ENCODE results near the gene DTWD1. TPM values are rescaled to one million over a fixed set of nuclear protein-coding genes. Genes with fewer than 3 reads are reported as not detected.
A peak's percentile ranks its signal among the peaks of the same experiment; 100 is the strongest.
"Not testable (repeated sequence)": the region's sequence is repeated elsewhere in the genome, so short reads cannot be mapped to it uniquely, and the experiment has no call there.

The DTWD1 gene
- total RNA-seq: 10 to 100 TPM; 14.0 to 54.9 (median 23.7) TPM

- H3K27ac ChIP-seq: peak within 1 kb of the TSS; percentile 68 to 77
- H3K4me1 ChIP-seq (replicated peaks in 1 of 2): no peaks in the 10 kb centered on the region
- 0% methylated on average over 1 to 17 of the region's 59 CpGs; no CpG with 5 or more reads in 3 of the 10 experiments for WGBS, 10 experiments
- in situ Hi-C loops (cut with MboI; ENCODE audit: low pct_unique_long_range_greater_than_20kb in 2 of 9, low sequenced_read_pairs in 9 of 9, unreplicated experiment in 9 of 9): no loop called here
- H3K4me3 ChIP-seq: peak within 1 kb of the TSS; percentile 55 to 85 (median 69)
- ATAC-seq (replicated peaks in 6 of 8): peak; percentile 95 to 99 (median 98)
These were observed at the start of gene DTWD1, which contains the start of gene FAM227B for GRCh38 chr15:49620658-49621368. TSS of gene DTWD1 (plus strand) at chr15:49621048. CDS start at chr15:49625168, 4,120 bp downstream. TSS of gene FAM227B (minus strand) at chr15:49620818. CDS start at chr15:49615171, 5,647 bp downstream.

GRCh38 chr15:49573421-49573820 lies 47.4 kb upstream of the DTWD1 start:
- in situ Hi-C loops (cut with MboI; ENCODE audit: low pct_unique_long_range_greater_than_20kb in 2 of 9, low sequenced_read_pairs in 9 of 9, unreplicated experiment in 9 of 9): no loop called here
- H3K4me1 ChIP-seq (replicated peaks in 1 of 2): no peaks in the 10 kb centered on the region
- 70 to 100% (median 100%) methylated on average over 1 of the region's 1 CpG; no CpG with 5 or more reads in 5 of the 10 experiments for WGBS, 10 experiments
- no peak for ATAC-seq (replicated peaks in 6 of 8)
- no peak overlapping the region for H3K27ac ChIP-seq
- H3K4me3 ChIP-seq: no peak overlapping the region

- Histone ChIP-seq H3K4me3 (no peak overlapping the region), H3K4me1 (replicated peaks in 1 of 2) (no peaks in the 10 kb centered on the region), H3K27ac (no peak overlapping the region)
- no peak for ATAC-seq (replicated peaks in 6 of 8)
- in situ Hi-C loops (cut with MboI; ENCODE audit: low pct_unique_long_range_greater_than_20kb in 2 of 9, low sequenced_read_pairs in 9 of 9, unreplicated experiment in 9 of 9): no loop called here
These were observed 31.8 kb upstream of the DTWD1 start for GRCh38 chr15:49589030-49589429.

- in situ Hi-C loops (cut with MboI; ENCODE audit: low pct_unique_long_range_greater_than_20kb in 2 of 9, low sequenced_read_pairs in 9 of 9, unreplicated experiment in 9 of 9); H3K4me3 ChIP-seq: not testable (repeated sequence)
- WGBS, 10 experiments: 67 to 100% (median 87%) methylated on average over 1 to 9 of the region's 12 CpGs
These were observed 28.0 kb upstream of the DTWD1 start for GRCh38 chr15:49592829-49593316.

GRCh38 chr15:49604625-49605409 lies 16.0 kb upstream of the DTWD1 start:
- H3K4me1 ChIP-seq (replicated peaks in 1 of 2): no peaks in the 10 kb centered on the region
- WGBS, 10 experiments: 83 to 100% (median 100%) methylated on average over 1 to 2 of the region's 2 CpGs; no CpG with 5 or more reads in 2 of the 10 experiments
- in situ Hi-C loops (cut with MboI; ENCODE audit: low pct_unique_long_range_greater_than_20kb in 2 of 9, low sequenced_read_pairs in 9 of 9, unreplicated experiment in 9 of 9): no loop called here

More at GRCh38 chr15:49592829-49593316, 28.0 kb upstream of the DTWD1 start:
- not testable (repeated sequence) for H3K27ac ChIP-seq; H3K4me1 ChIP-seq (replicated peaks in 1 of 2); ATAC-seq (replicated peaks in 6 of 8)

GRCh38 chr15:49605588-49605987 lies 15.3 kb upstream of the DTWD1 start:
- WGBS, 10 experiments: 95 to 100% (median 100%) methylated on average over 1 to 2 of the region's 2 CpGs; no CpG with 5 or more reads in 6 of the 10 experiments
- Histone ChIP-seq H3K27ac (no peak overlapping the region), H3K4me3 (no peak overlapping the region), H3K4me1 (replicated peaks in 1 of 2) (no peaks in the 10 kb centered on the region)
- in situ Hi-C loops (cut with MboI; ENCODE audit: low pct_unique_long_range_greater_than_20kb in 2 of 9, low sequenced_read_pairs in 9 of 9, unreplicated experiment in 9 of 9): no loop called here
- ATAC-seq (replicated peaks in 6 of 8): no peak

More at GRCh38 chr15:49604625-49605409, 16.0 kb upstream of the DTWD1 start:
- ATAC-seq (replicated peaks in 6 of 8): no peak
- Histone ChIP-seq H3K27ac (no peak overlapping the region), H3K4me3 (no peak overlapping the region)

GRCh38 chr15:49606594-49606993 lies 14.3 kb upstream of the DTWD1 start:
- ATAC-seq (replicated peaks in 6 of 8): no peak
- in situ Hi-C loops (cut with MboI; ENCODE audit: low pct_unique_long_range_greater_than_20kb in 2 of 9, low sequenced_read_pairs in 9 of 9, unreplicated experiment in 9 of 9): no loop called here
- Histone ChIP-seq H3K27ac (no peak overlapping the region), H3K4me1 (replicated peaks in 1 of 2) (no peaks in the 10 kb centered on the region), H3K4me3 (no peak overlapping the region)

- WGBS, 10 experiments: 46 to 100% (median 83%) methylated on average over 1 to 2 of the region's 2 CpGs
- H3K4me3 ChIP-seq: no peak overlapping the region
These were observed 10.5 kb upstream of the DTWD1 start for GRCh38 chr15:49610157-49610918.

GRCh38 chr15:49612240-49612639 lies 8.6 kb upstream of the DTWD1 start:
- H3K27ac ChIP-seq; H3K4me1 ChIP-seq (replicated peaks in 1 of 2); H3K4me3 ChIP-seq; in situ Hi-C loops (cut with MboI; ENCODE audit: low pct_unique_long_range_greater_than_20kb in 2 of 9, low sequenced_read_pairs in 9 of 9, unreplicated experiment in 9 of 9); ATAC-seq (replicated peaks in 6 of 8): not testable (repeated sequence)
- WGBS, 10 experiments: 50 to 100% (median 100%) methylated on average over 1 to 2 of the region's 3 CpGs; no CpG with 5 or more reads in 2 of the 10 experiments

More at GRCh38 chr15:49610157-49610918, 10.5 kb upstream of the DTWD1 start:
- in situ Hi-C loops (cut with MboI; ENCODE audit: low pct_unique_long_range_greater_than_20kb in 2 of 9, low sequenced_read_pairs in 9 of 9, unreplicated experiment in 9 of 9): no loop called here
- no peak for ATAC-seq (replicated peaks in 6 of 8)
- Histone ChIP-seq H3K4me1 (replicated peaks in 1 of 2) (no peaks in the 10 kb centered on the region), H3K27ac (no peak overlapping the region)

- WGBS, 10 experiments: 89 to 100% (median 100%) methylated on average over 1 to 3 of the region's 3 CpGs; no CpG with 5 or more reads in 1 of the 10 experiments
- no peak for ATAC-seq (replicated peaks in 6 of 8)
- in situ Hi-C loops (cut with MboI; ENCODE audit: low pct_unique_long_range_greater_than_20kb in 2 of 9, low sequenced_read_pairs in 9 of 9, unreplicated experiment in 9 of 9): no loop called here
- H3K4me3 ChIP-seq: no peak overlapping the region
- no peaks in the 10 kb centered on the region for H3K4me1 ChIP-seq (replicated peaks in 1 of 2)
- no peak overlapping the region for H3K27ac ChIP-seq
These were observed 1.6 kb upstream of the DTWD1 start for GRCh38 chr15:49619226-49619625.

- in situ Hi-C loops (cut with MboI; ENCODE audit: low pct_unique_long_range_greater_than_20kb in 2 of 9, low sequenced_read_pairs in 9 of 9, unreplicated experiment in 9 of 9): no loop called here
- peak in 1 of 8 experiments; percentile 4 for ATAC-seq (replicated peaks in 6 of 8)
- Histone ChIP-seq H3K4me3 (peak overlapping the region; percentile 55 to 85 (median 69)), H3K4me1 (replicated peaks in 1 of 2) (no peaks in the 10 kb centered on the region), H3K27ac (peak overlapping the region in 1 of 2 donors; percentile 51)
- WGBS, 10 experiments: 0 to 19% (median 3%) methylated on average over 1 to 6 of the region's 6 CpGs
These were observed 649 bp upstream of the DTWD1 start for GRCh38 chr15:49620199-49620598.

- in situ Hi-C loops (cut with MboI; ENCODE audit: low pct_unique_long_range_greater_than_20kb in 2 of 9, low sequenced_read_pairs in 9 of 9, unreplicated experiment in 9 of 9): no loop called here
- 0 to 7% (median 0%) methylated on average over 1 to 8 of the region's 8 CpGs for WGBS, 10 experiments
- peak in 2 of 8 experiments; percentile 3 to 6 for ATAC-seq (replicated peaks in 6 of 8)
These were observed 558 bp downstream of the DTWD1 start for GRCh38 chr15:49621401-49621811.

More at GRCh38 chr15:49621401-49621811, 558 bp downstream of the DTWD1 start:
- H3K4me1 ChIP-seq (replicated peaks in 1 of 2): no peaks in the 10 kb centered on the region
- H3K27ac ChIP-seq: peak overlapping the region; percentile 68 to 77
- peak overlapping the region; percentile 55 to 85 (median 69) for H3K4me3 ChIP-seq
